Epidermal melanocyte (primary cell): ENCODE results near the gene UNC45B.
"Not testable (repeated sequence)": the region's sequence is repeated elsewhere in the genome, so short reads cannot be mapped to it uniquely, and the experiment has no call there.

Experiments used
- DNase-seq: peaks from one replicate; pipeline ENCODE4 v3.0.0; 2011; ENCODE audit warnings: low spot score; ENCODE audit not compliant: insufficient read length

The UNC45B gene

DNA sequence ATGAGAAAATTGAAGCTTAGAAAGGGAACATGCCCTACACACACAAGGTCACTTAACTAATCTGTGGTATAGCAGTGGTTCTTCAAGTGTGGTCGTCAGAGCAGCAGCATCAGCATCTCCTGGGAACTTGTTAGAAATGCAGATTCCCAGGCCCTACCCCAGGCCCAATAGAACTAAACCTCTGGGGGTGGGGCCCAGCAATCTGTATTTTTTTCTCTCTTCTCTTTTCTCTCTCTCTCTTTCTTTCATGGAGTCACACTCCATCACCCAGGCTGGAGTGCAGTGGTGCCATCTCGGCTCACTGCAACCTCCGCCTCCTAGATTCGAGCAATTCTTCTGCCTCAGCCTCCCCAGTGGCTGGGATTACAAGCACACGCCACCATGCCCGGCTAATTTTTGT is 9.4 kb upstream of the UNC45B start:
- DNase-seq = no peak

DNA sequence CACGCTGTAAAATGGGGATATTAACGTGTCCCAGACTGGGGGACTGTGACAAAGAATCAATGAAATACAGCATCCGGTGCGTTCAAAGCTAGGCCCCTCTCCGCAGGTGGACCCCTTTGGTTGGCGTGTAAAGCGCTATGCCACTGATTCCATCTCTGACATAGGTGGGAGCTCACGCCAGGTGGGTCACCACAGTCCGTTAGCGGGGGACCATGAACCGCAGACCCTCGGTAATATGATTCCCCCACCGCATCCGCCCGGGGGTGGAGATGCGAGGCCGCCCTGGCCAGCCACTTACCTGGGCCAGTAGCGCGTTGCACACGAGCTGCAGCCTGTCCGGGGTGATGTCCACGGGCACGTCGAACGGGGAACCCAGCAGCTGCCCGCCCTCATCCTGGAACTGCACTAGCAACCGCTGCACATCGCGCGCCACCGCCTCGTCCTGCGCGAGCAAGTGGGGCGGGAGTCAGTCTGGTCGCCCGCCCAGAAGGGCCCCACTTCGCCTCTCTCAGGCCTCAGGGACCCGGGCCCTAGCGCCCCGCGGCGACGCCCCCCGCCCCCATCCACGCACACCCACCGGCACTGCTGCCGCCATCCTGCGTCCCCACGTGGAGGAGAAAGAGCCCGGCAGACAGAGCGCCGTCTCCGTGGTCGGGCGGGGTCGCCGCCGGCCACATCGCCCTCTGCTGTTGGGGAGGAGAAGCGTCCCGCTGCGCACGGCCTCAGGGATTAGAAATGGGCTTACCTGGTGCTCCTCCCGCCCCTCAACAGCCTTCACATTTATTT is 5.7 kb upstream of the UNC45B start, which contains the start of gene NLE1:
Gene NLE1, minus strand, starts transcription at position 623 of the 786 bp plus-strand sequence. Its CDS starts 28 bp downstream, at position 595.
- peak; percentile 82 for DNase-seq

DNA sequence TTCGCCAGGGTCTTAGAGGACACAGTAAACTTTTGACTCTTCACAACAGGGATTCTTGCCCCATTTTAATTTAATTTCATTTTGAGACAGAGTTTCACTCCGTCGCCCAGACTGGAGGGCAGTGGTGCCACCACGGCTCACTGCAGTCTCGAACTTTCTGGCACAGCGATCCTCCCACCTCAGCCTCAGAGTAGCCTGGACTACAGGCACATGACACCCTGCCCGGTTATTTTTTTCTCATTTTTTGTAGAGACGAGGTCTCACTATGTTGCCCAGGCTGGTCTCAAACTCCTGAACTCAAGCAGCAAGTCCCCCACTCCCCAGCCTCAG is 5.2 kb upstream of the UNC45B start:
- no peak for DNase-seq

- DNase-seq = no peak
Observed at GRCh38 chr17:35144840-35145239, 2.8 kb upstream of the UNC45B start.

DNA sequence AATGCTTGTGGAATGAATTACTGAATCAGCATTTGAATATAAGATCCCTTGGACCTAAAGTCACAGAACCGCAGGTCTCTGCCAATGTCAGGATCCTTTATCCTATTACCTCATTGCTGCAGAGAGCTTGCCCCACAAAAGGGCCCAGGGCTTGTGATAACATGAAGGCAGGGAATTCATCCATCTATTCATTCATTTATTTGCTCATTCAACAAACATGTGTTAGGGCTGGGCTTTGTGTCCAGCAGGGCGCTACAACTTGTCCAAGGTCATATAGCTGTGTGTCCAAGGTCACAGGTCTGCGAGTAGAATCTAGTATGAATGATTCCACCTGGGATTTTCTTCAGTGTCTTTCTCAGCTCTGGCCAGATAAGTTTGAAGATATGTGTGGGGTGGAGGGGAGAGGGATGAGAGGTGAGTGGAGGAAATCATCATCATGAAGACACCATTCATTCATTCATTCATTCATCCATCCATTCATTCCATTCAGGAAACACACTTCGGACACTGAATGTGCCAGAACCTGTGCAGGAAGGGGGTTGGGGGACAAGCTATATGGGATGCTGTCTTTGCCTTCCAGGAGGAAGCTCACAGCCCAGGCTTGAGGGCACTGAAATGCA is 1.3 kb upstream of the UNC45B start:
- no peak for DNase-seq

DNA sequence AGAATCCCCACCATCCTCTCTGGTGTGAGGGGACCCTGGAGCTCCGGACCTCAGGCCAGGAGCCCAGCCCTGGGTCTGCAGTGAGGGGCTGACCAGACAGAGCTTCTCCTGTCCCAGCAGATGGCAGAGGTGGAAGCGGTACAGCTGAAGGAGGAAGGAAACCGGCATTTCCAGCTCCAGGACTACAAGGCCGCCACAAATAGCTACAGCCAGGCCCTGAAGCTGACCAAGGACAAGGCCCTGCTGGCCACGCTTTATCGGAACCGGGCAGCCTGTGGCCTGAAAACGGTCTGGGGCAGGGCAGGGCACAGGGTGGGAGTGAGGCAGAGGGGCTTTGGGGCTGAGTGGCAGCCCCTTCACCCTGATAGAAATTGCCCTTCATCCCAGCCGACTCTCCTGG is 527 bp downstream of the UNC45B start:
- DNase-seq = no peak

- no peak for DNase-seq
Observed at GRCh38 chr17:35149941-35150340, 2.3 kb downstream of the UNC45B start.

- DNase-seq = not testable (repeated sequence)
Observed at GRCh38 chr17:35151080-35151479, 3.5 kb downstream of the UNC45B start.

DNA sequence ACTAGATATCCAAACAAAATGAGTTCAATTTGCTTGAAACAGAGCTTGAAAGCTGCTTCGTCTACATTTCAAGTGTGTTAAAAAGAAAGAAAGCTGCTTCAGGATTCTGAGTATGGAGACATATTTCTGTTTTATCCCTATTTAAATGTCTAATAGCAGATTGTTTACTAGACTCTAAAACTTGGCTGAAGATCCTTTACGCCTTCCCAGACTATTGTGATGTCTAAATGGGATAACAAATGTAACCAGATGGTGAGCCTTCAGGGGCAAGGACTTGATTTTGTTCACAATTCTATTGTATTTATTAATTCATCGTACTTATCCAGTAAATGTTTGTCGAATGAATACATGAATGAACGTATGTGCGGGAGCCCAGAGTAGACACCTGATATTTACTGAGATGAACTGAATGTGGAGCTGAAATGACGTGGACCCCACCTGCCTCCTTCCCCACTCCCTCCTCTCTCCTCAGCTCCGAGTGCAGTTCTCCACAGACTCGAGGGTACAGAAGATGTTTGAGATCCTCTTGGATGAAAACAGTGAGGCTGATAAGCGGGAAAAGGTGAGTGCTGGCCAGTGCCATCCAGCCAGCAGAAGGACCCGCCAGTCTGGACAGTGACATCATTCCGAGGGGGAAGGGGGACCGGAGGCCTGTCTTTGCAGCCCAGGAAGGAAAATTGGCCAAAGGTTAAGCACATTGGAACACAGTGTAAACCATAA is 5.0 kb downstream of the UNC45B start:
- DNase-seq = no peak

- no peak for DNase-seq
Observed at GRCh38 chr17:35154196-35155165, 6.9 kb downstream of the UNC45B start.

- DNase-seq = no peak
Observed at GRCh38 chr17:35155246-35155645, 7.6 kb downstream of the UNC45B start.

GRCh38 chr17:35159940-35160339 is 12.3 kb downstream of the UNC45B start:
- DNase-seq = no peak

- no peak for DNase-seq
Observed at GRCh38 chr17:35160354-35161201, 13.0 kb downstream of the UNC45B start.

GRCh38 chr17:35161281-35161761 is 13.7 kb downstream of the UNC45B start:
- DNase-seq = no peak

- no peak for DNase-seq
Observed at GRCh38 chr17:35162755-35163154, 15.1 kb downstream of the UNC45B start.

DNA sequence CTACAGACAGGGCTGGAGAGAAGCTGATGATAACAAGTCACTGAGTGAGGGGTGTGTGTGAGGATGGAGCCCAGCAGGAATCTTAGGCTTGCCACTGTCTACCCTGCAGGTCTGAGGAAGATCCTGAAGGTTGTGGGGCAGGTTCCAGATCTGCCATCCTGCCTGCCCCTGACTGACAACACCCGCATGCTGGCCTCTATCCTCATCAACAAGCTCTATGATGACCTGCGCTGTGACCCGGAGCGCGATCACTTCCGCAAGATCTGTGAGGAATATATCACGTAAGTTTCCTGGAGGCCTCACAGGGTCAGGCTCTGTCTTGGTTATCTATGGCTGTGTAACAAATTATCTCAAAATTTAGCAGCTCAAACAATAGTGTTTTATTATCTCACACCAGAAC is 16.3 kb downstream of the UNC45B start:
- DNase-seq = no peak

DNA sequence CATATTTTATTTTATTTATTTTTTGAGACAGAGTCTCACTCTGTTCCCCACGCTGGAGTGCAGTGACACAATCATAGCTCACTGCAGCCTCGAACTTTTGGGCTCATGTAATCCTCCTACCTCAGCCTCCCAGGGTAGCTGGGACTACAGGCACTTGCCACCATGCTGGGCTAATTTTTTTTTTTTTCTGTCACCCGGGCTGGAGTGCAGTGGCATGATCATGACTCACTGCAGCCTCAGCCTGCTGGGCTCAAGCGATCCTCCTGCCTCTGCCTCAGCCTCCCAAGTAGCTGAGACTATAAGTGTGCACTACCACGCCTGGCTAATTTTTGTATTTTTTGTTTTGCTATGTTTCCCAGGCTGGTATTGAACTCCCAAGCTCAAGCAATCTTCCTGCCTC is 17.1 kb downstream of the UNC45B start:
- no peak for DNase-seq

- no peak for DNase-seq
Observed at GRCh38 chr17:35166526-35166925, 18.9 kb downstream of the UNC45B start.

- no peak for DNase-seq
Observed at GRCh38 chr17:35167046-35167445, 19.4 kb downstream of the UNC45B start.

DNA sequence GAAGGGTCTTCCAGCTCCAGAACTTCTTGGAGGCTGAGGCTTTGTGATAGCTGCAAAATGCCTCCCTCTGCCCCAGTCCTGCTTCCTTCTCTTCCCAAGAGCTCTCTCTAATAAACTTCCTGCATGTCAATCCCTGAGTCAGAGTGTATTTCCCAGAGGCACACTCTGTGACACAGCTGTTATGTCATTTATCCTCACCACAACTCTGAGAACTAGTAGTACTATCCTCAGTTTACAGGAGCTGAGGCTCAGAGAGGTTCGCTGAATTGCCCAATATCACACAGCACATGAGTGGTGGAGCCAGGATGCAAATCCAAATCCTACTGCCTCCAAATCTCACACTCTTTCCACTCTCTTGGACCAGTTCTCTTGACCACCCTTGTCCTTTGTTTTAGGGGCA is 20.0 kb downstream of the UNC45B start:
- no peak for DNase-seq
